Effector memory CD8-positive, alpha-beta T cell (primary cell): ENCODE data around the gene SH3RF3.

ENCODE experiments used
- ATAC-seq: fragments of 150-1000 bp; cut with Tn5 transposase; replicated peaks from 2 replicates; pipeline ENCODE4 v1.10.0; 2021; ENCODE audit warnings: mild to moderate bottlenecking, moderate library complexity
- DNase-seq, 3 experiments: peaks; one replicate each; pipeline ENCODE4 v3.0.0; 2021
- H3K27ac Mint-ChIP-seq, 2 donors: one replicate each; pipeline ENCODE4 v1.8.0; 2022; ENCODE audit warnings: mild to moderate bottlenecking in 2 of 2, mixed read lengths in 2 of 2, moderate library complexity in 2 of 2
- H3K27me3 Mint-ChIP-seq, 2 donors: one replicate each; pipeline ENCODE4 v1.8.0; 2022; ENCODE audit warnings: mixed read lengths in 2 of 2
- H3K36me3 Mint-ChIP-seq: one replicate; pipeline ENCODE4 v1.8.0; 2022; ENCODE audit warnings: mild to moderate bottlenecking, moderate library complexity, mixed read lengths; ENCODE audit not compliant: insufficient read depth
- H3K4me1 Mint-ChIP-seq, 2 donors: one replicate each; pipeline ENCODE4 v1.8.0; 2022; ENCODE audit warnings: low read depth in 2 of 2, mixed read lengths in 2 of 2
- H3K4me3 Mint-ChIP-seq, 2 donors: one replicate each; pipeline ENCODE4 v1.8.0; 2022; ENCODE audit warnings: mild to moderate bottlenecking in 2 of 2, mixed read lengths in 2 of 2, moderate library complexity in 2 of 2
- H3K9me3 Mint-ChIP-seq, 2 donors: one replicate each; pipeline ENCODE4 v1.8.0; 2022; ENCODE audit warnings: mixed read lengths in 2 of 2

SH3RF3 gene

DNA sequence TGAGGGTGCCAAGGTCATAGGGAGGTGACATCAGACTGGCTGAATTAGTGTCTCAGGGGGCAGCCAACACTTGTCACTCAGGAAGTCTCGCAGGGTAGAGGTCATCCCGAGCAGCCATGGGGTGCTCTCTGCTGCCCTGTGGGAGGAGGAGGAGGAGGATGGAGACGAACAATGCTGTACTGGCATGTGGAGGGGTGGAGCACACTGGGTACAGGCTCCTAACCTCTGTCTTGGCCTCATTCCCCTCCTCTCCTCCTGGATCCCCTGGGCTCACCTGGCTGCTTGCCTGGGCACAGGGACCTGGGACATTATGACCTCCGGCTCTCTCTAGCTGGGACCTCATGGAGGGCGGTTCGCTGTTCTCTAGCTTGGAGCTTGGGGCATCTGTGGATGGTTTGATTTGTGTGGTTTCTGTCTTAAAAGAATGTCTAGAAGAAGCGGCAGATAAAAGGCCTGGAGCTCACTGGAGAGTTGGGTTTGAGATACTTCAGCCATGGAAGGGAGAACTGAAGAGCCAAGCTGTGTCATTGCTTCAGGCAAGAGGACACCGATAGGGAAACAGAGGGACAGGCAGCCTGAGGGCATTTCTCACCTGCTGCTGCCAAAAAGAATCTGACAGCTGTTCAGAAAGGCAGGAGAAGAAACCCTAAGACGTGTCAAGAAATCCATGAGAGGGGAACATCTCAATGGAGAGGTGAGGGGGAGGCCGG is 351.6 kb downstream of the SH3RF3 start:
- no peak overlapping the region for H3K4me3 Mint-ChIP-seq
- H3K27ac Mint-ChIP-seq, result no peak overlapping the region
- no peak for DNase-seq
- ATAC-seq, result no peak
- no peaks in the 10 kb centered on the region for H3K9me3 Mint-ChIP-seq
- H3K27me3 Mint-ChIP-seq, result peaks cover 29 to 40% of the 10 kb centered on the region in 2 donors
- no peaks in the 10 kb centered on the region for H3K4me1 Mint-ChIP-seq
- H3K36me3 Mint-ChIP-seq, result no peaks in the 10 kb centered on the region

DNA sequence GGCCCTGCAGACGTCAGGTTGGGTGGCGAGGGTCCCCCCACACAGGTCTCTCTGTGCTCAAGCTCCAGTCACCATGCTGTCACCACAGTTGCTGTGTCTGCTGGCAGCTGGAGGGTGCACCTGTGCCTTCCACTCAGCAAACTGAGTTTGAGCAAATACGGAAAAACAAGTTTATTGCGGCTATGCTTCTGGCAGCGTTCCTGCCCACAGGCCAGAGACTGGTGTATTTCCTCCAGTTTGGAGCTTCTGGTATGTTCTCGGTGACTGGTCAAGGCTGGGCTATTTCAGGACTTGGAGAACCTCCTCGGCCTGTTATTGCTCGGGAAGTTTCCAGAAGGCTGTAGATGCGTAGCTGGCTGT is 352.2 kb downstream of the SH3RF3 start:
- Mint-ChIP-seq H3K27me3 (peaks cover 34 to 40% of the 10 kb centered on the region in 2 donors), H3K4me1 (no peaks in the 10 kb centered on the region), H3K36me3 (no peaks in the 10 kb centered on the region), H3K27ac (no peak overlapping the region), H3K9me3 (no peaks in the 10 kb centered on the region), H3K4me3 (no peak overlapping the region)
- ATAC-seq (no peak), DNase-seq (no peak)

DNA sequence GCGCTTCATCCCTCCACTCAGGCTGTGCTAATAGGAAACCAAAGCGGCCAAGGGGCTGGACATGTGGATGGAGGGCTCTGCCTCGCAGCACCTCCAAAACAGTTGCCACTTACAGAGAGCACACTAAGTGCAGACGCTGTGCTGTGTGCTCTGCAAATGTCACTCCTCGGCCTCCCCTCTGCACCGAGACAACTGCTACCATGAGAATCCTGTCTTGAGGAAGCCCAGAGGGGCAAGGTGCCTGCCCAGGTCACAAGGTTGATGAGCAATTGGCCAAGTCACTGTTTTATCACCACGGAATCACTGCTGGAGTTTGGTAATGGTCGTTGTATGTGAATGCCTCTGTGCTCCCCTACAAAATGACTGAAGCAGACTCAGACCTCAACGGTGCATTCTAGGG is 352.6 kb downstream of the SH3RF3 start:
- Mint-ChIP-seq H3K9me3 (no peaks in the 10 kb centered on the region), H3K36me3 (no peaks in the 10 kb centered on the region), H3K27ac (no peak overlapping the region), H3K4me3 (no peak overlapping the region), H3K27me3 (peaks cover 38 to 40% of the 10 kb centered on the region in 2 donors), H3K4me1 (no peaks in the 10 kb centered on the region)
- DNase-seq, result no peak
- ATAC-seq, result no peak

GRCh38 chr2:109482361-109482861 is 353.4 kb downstream of the SH3RF3 start:
- no peak for DNase-seq
- peaks cover 46 to 47% of the 10 kb centered on the region in 2 donors for H3K27me3 Mint-ChIP-seq
- H3K4me3 Mint-ChIP-seq, result no peak overlapping the region
- H3K4me1 Mint-ChIP-seq, result no peaks in the 10 kb centered on the region
- H3K36me3 Mint-ChIP-seq, result no peaks in the 10 kb centered on the region
- no peak overlapping the region for H3K27ac Mint-ChIP-seq
- ATAC-seq, result no peak
- H3K9me3 Mint-ChIP-seq, result no peaks in the 10 kb centered on the region

- no peak overlapping the region for H3K27ac Mint-ChIP-seq
- no peaks in the 10 kb centered on the region for H3K4me1 Mint-ChIP-seq
- H3K4me3 Mint-ChIP-seq, result no peak overlapping the region
- ATAC-seq (no peak), DNase-seq (no peak)
- peaks cover 28% of the 10 kb centered on the region in 2 donors for H3K27me3 Mint-ChIP-seq
- no peaks in the 10 kb centered on the region for H3K9me3 Mint-ChIP-seq
- H3K36me3 Mint-ChIP-seq, result no peaks in the 10 kb centered on the region
These were observed 357.9 kb downstream of the SH3RF3 start for GRCh38 chr2:109486711-109487535.

DNA sequence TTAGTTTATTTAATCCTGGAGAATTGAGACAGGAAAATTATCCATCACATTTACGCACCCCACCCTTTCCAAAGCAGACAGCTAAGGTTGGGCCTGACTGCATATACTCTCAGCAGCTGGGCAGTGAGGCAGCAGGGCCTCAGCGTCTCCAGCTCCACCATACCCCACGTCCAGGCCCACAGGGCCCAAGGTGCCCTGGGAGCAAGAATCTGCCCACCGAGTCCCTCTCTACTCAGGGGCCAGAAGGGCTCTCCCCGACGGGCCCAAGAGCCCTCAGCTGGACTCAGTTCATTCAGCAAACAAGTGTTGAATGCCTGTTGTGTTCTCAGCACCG is 358.5 kb downstream of the SH3RF3 start:
- H3K27ac Mint-ChIP-seq, result no peak overlapping the region
- no peaks in the 10 kb centered on the region for H3K9me3 Mint-ChIP-seq
- H3K36me3 Mint-ChIP-seq, result no peaks in the 10 kb centered on the region
- H3K4me1 Mint-ChIP-seq, result no peaks in the 10 kb centered on the region
- DNase-seq (no peak), ATAC-seq (no peak)
- H3K27me3 Mint-ChIP-seq, result peaks cover 28% of the 10 kb centered on the region in 2 donors
- no peak overlapping the region for H3K4me3 Mint-ChIP-seq

GRCh38 chr2:109487871-109488655 is 359.1 kb downstream of the SH3RF3 start:
- no peak for DNase-seq
- Mint-ChIP-seq H3K27ac (no peak overlapping the region), H3K9me3 (no peaks in the 10 kb centered on the region), H3K27me3 (peaks cover 28% of the 10 kb centered on the region in 2 donors), H3K4me1 (no peaks in the 10 kb centered on the region), H3K4me3 (no peak overlapping the region), H3K36me3 (no peaks in the 10 kb centered on the region)
- ATAC-seq, result no peak

DNA sequence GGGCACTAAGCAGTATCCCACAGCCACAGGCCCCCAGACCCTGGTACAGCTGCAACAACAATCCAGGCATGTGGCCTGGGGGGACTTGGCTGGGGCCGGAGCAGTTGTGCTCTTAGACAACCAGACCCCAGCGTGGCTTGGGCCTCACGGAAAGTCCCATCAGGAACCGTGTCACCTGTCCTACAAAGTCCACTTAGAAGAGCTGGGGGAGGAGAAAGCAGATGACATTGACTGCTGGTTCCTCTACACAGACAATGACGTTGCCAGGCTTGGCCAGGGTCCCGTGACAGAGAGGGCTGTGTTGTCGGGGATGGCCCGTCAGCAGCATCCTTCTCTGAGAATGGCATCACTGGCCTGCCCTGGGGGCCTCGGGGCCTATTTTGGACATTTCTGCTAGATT is 360.3 kb downstream of the SH3RF3 start:
- Mint-ChIP-seq H3K36me3 (no peaks in the 10 kb centered on the region), H3K27me3 (peaks cover 16 to 20% of the 10 kb centered on the region in 2 donors), H3K4me3 (no peak overlapping the region), H3K27ac (no peak overlapping the region), H3K9me3 (no peaks in the 10 kb centered on the region), H3K4me1 (no peaks in the 10 kb centered on the region)
- DNase-seq (no peak), ATAC-seq (no peak)

DNA sequence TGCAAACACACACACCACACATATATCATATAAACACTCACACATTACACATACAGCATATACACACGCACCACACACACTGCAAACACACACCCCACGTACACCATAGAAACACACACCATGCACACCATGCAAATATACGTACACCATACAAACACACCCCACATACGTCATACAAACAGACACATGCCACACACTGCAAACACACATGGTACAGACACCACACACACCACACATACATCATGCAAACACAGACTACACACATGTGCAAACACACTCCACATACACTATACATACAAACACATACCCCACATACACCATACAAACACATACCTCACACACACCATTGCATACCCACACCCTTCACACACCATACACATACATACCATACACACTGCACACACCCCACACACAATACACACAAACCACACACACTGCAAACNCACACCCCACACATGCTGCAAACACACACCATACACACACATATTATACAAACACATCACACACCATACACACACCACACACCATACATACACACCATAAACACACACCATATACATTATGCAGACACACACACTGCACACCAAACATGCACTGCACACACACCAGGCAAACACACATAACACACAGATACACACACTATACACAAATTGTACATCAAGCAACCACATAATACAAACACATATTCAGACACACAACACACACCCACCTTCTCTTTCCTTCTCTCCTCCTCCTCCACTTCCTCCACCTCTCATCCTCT is 364.4 kb downstream of the SH3RF3 start:
- H3K27ac Mint-ChIP-seq, result no peak overlapping the region

DNA sequence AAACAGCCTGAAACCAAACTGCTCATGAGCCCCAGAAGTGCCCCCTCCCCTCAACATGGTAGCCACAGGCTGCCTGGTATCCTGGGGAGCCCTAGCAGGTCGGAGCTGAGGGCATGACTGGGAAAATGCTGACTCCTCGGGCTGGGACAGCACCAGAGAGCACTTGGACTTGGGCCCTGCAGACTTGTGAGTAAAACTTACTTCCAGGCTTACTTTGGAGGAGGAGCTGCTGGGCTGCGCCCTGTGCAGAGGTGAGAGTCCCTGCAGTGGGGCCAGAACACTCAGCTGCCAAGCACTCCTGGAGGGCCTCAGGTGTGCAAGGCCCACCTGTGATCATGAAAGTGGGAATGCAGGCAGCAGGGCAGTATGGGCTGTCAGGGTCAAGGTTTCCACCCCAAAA is 365.3 kb downstream of the SH3RF3 start:
- no peak for DNase-seq
- no peak overlapping the region for H3K27ac Mint-ChIP-seq
- ATAC-seq, result no peak

More for the DNA sequence above, 364.4 kb downstream of the SH3RF3 start:
- H3K36me3 Mint-ChIP-seq, result no peaks in the 10 kb centered on the region
- peaks cover 0 to 1% of the 10 kb centered on the region in 2 donors for H3K9me3 Mint-ChIP-seq
- H3K27me3 Mint-ChIP-seq, result peaks cover 0 to 2% of the 10 kb centered on the region in 2 donors
- DNase-seq (no peak), ATAC-seq (no peak)
- H3K4me1 Mint-ChIP-seq, result no peaks in the 10 kb centered on the region
- H3K4me3 Mint-ChIP-seq, result no peak overlapping the region

DNA sequence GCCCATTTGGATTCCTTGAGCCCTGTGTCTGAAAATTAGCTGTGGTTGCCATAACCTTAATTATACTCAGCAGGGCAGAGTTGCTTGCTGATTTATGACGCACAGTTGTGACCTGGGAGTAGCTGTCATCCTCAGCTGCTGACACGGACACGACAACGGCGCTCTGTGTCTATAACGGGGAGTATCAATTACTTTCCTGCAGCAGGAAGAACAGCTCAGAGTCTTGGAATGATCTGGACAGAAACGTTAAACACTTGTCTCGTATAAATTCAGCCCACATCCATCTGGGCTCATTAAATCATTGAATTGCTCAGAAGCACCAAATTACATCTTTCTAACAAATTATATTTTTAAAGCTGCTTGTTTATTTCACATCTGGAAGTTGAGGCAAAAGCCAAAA is 368.5 kb downstream of the SH3RF3 start:
- H3K9me3 Mint-ChIP-seq, result peaks cover 0 to 1% of the 10 kb centered on the region in 2 donors
- H3K27me3 Mint-ChIP-seq, result peaks cover 5 to 21% of the 10 kb centered on the region in 2 donors
- ATAC-seq, result no peak
- peaks cover 5% of the 10 kb centered on the region for H3K36me3 Mint-ChIP-seq
- peaks cover 0 to 4% of the 10 kb centered on the region in 2 donors for H3K4me1 Mint-ChIP-seq
- no peak overlapping the region for H3K4me3 Mint-ChIP-seq
- no peak for DNase-seq
- no peak overlapping the region for H3K27ac Mint-ChIP-seq

More for the DNA sequence above, 365.3 kb downstream of the SH3RF3 start:
- no peaks in the 10 kb centered on the region for H3K4me1 Mint-ChIP-seq
- peaks cover 0 to 1% of the 10 kb centered on the region in 2 donors for H3K9me3 Mint-ChIP-seq
- no peaks in the 10 kb centered on the region for H3K36me3 Mint-ChIP-seq
- H3K4me3 Mint-ChIP-seq, result no peak overlapping the region
- H3K27me3 Mint-ChIP-seq, result peaks cover 0 to 10% of the 10 kb centered on the region in 2 donors

- Mint-ChIP-seq H3K9me3 (peaks cover 0 to 1% of the 10 kb centered on the region in 2 donors), H3K4me1 (peaks cover 0 to 4% of the 10 kb centered on the region in 2 donors), H3K36me3 (peaks cover 6% of the 10 kb centered on the region), H3K27me3 (peaks cover 5 to 21% of the 10 kb centered on the region in 2 donors), H3K4me3 (no peak overlapping the region), H3K27ac (no peak overlapping the region)
- DNase-seq (no peak), ATAC-seq (no peak)
These were observed 369.2 kb downstream of the SH3RF3 start for GRCh38 chr2:109497911-109498870.
